ENCODE data around the gene ZSWIM1.

GRCh38 chr20:45861221-45862075 is 19.6 kb upstream of the ZSWIM1 start:
- no peak for TF ChIP-seq CTCF (IDR thresholded peaks at IDR 0.05)
- no peak for TF ChIP-seq EZH2 (IDR thresholded peaks at IDR 0.05)
- no peak for TF ChIP-seq EZH2phosphoT487 (IDR thresholded peaks at IDR 0.05)
